HepG2 (cell line): Measurements from ENCODE around the gene ORMDL2. TPM values are rescaled to one million over a fixed set of nuclear protein-coding genes. Genes with fewer than 3 reads are reported as not detected.

Source experiments
- ATAC-seq: fragments of 200-7000 bp; cut with Tn5 transposase; 3 replicates; pipeline ENCODE4 v1.9.1; 2020; ENCODE audit warnings: mild to moderate bottlenecking, moderate library complexity
- BruUV-seq: library from RNA; stranded (reverse); fragments of 400-500 nt; replicated peaks from 2 replicates; lab custom pipeline; 2021; lab: Mats Ljungman, UMichigan
- CTCF ChIA-PET: fragments of 300-600 bp; formaldehyde crosslinking; extraction: SDS; loops from one replicate; lab custom pipeline; 2021; ENCODE audit warnings: low total read pairs, inconsistent platforms, low intra/inter-chr PET ratio; lab: Yijun Ruan, JAX
- POLR2A ChIA-PET: fragments of 350-600 bp; sonication (Branson Sonifier 250); formaldehyde crosslinking; loops from one replicate; lab custom pipeline; 2020; ENCODE audit warnings: antibody characterized with exemption, inconsistent platforms; lab: Yijun Ruan, JAX
- DNase-seq: peaks from one replicate; pipeline ENCODE4 v3.0.0-alpha.2; 2015; ENCODE audit warnings: low spot score
- FAIRE-seq: peaks from 3 replicates; lab custom pipeline; 2011; peaks lifted over from hg19 to GRCh38; lab: Jason Lieb, UNC
- H2AFZ ChIP-seq: one replicate; pipeline ENCODE4 v1.6.1; 2011; ENCODE audit warnings: low read length, inconsistent platforms
- H3K27ac ChIP-seq: fragments of 300-600 bp; 3 replicates; pipeline ENCODE4 v1.8.0; 2011; ENCODE audit warnings: mixed run types, mild to moderate bottlenecking, mixed read lengths, low read length, inconsistent platforms; ENCODE audit not compliant: insufficient read depth; ENCODE audit errors: extremely low read length
- H3K27me3 ChIP-seq, 2 experiments: fragments of 200-600 bp in 1 of 2; 2 replicates in 1 of 2; 3 replicates in 1 of 2; pipeline versions ENCODE4 v1.6.0 to v1.8.0; 2011; ENCODE audit warnings: low read length in 2 of 2, mild to moderate bottlenecking in 2 of 2, moderate library complexity in 2 of 2, inconsistent platforms in 1 of 2; ENCODE audit not compliant: insufficient read depth in 2 of 2, control insufficient read depth in 1 of 2
- H3K36me3 ChIP-seq, 2 experiments: fragments of 200-600 bp in 1 of 2; replicated peaks in 1 of 2; 2 replicates in 1 of 2; 3 replicates in 1 of 2; pipeline versions ENCODE4 v1.5.1 to v1.8.0; 2011; ENCODE audit warnings: low read length in 2 of 2, inconsistent platforms in 1 of 2; ENCODE audit not compliant: insufficient read depth in 2 of 2, control insufficient read depth in 1 of 2
- H3K4me1 ChIP-seq: 2 replicates; pipeline ENCODE4 v1.5.1; 2012; ENCODE audit warnings: low read length, inconsistent platforms; ENCODE audit not compliant: insufficient read depth
- H3K4me2 ChIP-seq: 2 replicates; pipeline ENCODE4 v1.6.0; 2011; ENCODE audit warnings: low read depth, low read length, inconsistent platforms
- H3K4me3 ChIP-seq, 3 experiments: fragments of 200-600 bp in 1 of 3; sonication (generic), shearing (Covaris generic) in 1 of 3; replicated peaks in 1 of 3; 2 replicates each; pipeline ENCODE4 v1.5.1; 2011 to 2016; ENCODE audit warnings: low read length in 3 of 3, inconsistent platforms in 2 of 3, low read depth in 2 of 3, mild to moderate bottlenecking in 2 of 3, control low read depth in 1 of 3, mixed read lengths in 1 of 3; ENCODE audit not compliant: insufficient read depth in 1 of 3
- H3K79me2 ChIP-seq: one replicate; pipeline ENCODE4 v1.6.1; 2011; ENCODE audit warnings: low read length, inconsistent platforms; ENCODE audit not compliant: insufficient read depth
- H3K9ac ChIP-seq: 2 replicates; pipeline ENCODE4 v1.6.0; 2011; ENCODE audit warnings: mild to moderate bottlenecking, low read depth, low read length, inconsistent platforms; ENCODE audit not compliant: insufficient read depth
- H3K9me3 ChIP-seq: 2 replicates; pipeline ENCODE4 v1.5.1; 2012; ENCODE audit warnings: mild to moderate bottlenecking, low read length
- H4K20me1 ChIP-seq: 2 replicates; pipeline ENCODE4 v1.6.0; 2011; ENCODE audit warnings: inconsistent platforms, mild to moderate bottlenecking, low read length, moderate library complexity; ENCODE audit not compliant: insufficient read depth
- AGO1 ChIP-seq: fragments of 200-400 bp; formaldehyde crosslinking; IDR thresholded peaks from 2 replicates; pipeline ENCODE4 v1.6.1; 2017; ENCODE audit warnings: mild to moderate bottlenecking, low read depth, low read length, moderate library complexity; ENCODE audit not compliant: poor library complexity, severe bottlenecking
- ARNT ChIP-seq: fragments of 450-650 bp; IDR thresholded peaks from 2 replicates; pipeline ENCODE4 v1.6.1; 2017
- ATF1 ChIP-seq: IDR thresholded peaks from 2 replicates; pipeline ENCODE4 v1.6.1; 2016; ENCODE audit warnings: mild to moderate bottlenecking, control low read depth
- CHD2 ChIP-seq: IDR thresholded peaks from 2 replicates; pipeline ENCODE4 v1.6.1; 2011; ENCODE audit warnings: low read depth, low read length, improper control_type of control experiment
- GABPB1 ChIP-seq: IDR thresholded peaks from 2 replicates; pipeline ENCODE4 v1.6.1; 2016; ENCODE audit warnings: mild to moderate bottlenecking, missing genetic modification reagents, moderate library complexity, missing compliant biosample characterization
- RXRA ChIP-seq: sonication (generic); formaldehyde crosslinking; IDR thresholded peaks from 2 replicates; pipeline ENCODE4 v1.5.1; 2020; ENCODE audit warnings: missing genetic modification reagents
- ZBTB21 ChIP-seq: sonication (generic); formaldehyde crosslinking; IDR thresholded peaks from 2 replicates; pipeline ENCODE4 v1.4.0; 2020; ENCODE audit warnings: missing genetic modification reagents
- ZFP1 ChIP-seq: IDR thresholded peaks from 2 replicates; pipeline ENCODE4 v1.6.1; 2016
- ZHX2 ChIP-seq, 2 experiments: sonication (generic) in 1 of 2; formaldehyde crosslinking in 1 of 2; IDR thresholded peaks; 2 replicates each; pipeline versions ENCODE4 v1.6.1 to v1.9.0; 2014 to 2022; ENCODE audit warnings: antibody characterized with exemption in 1 of 2, borderline replicate concordance in 1 of 2, inconsistent platforms in 1 of 2, low read depth in 1 of 2, missing genetic modification reagents in 1 of 2
- ZNF484 ChIP-seq: sonication (generic); formaldehyde crosslinking; IDR thresholded peaks from 2 replicates; pipeline ENCODE4 v1.5.1; 2020; ENCODE audit warnings: mild to moderate bottlenecking, low read depth, missing genetic modification reagents, borderline replicate concordance
- ZNF766 ChIP-seq: sonication (generic); formaldehyde crosslinking; IDR thresholded peaks from 2 replicates; pipeline ENCODE4 v1.5.0; 2020; ENCODE audit warnings: missing genetic modification reagents, borderline replicate concordance
- ZXDC ChIP-seq: sonication (generic); formaldehyde crosslinking; IDR thresholded peaks from 2 replicates; pipeline ENCODE4 v1.5.0; 2020; ENCODE audit warnings: mild to moderate bottlenecking, missing genetic modification reagents
- WGBS: methylation state at CpG from one replicate; pipeline ENCODE4 v1.1.6; 2017; ENCODE audit warnings: low lambda C conversion rate; 5-methylcytosine and 5-hydroxymethylcytosine counted together
- in situ Hi-C: cut with HindIII; loops from 2 replicates; pipeline ENCODE4 v1.10.0; 2017; ENCODE audit warnings: low pct_unique_long_range_greater_than_20kb; ENCODE audit not compliant: extremely low pct_ligation_motif_present
- intact Hi-C: fragments of 100-400 bp; cut with micrococcal nuclease; formaldehyde crosslinking; loops from one replicate; pipeline ENCODE4 v1.10.0; 2022; ENCODE audit not compliant: unreplicated experiment
- polyA plus RNA-seq, 8 experiments: library from polyadenylated mRNA; depleted of rRNA in 3 of 8; stranded (reverse) in 7 of 8; unstranded in 1 of 8; fragments of >200 nt; fragmentation: Illumina TruSeq in 4 of 8; extraction: Trizol in 4 of 8; gene quantifications; 2 replicates each; pipeline versions ENCODE4 v1.2.1 to v1.2.3, GENCODE V29; 2011 to 2016; ENCODE audit warnings: low read depth in 4 of 8, missing spikeins in 1 of 8, mixed read lengths in 1 of 8; ENCODE audit not compliant: insufficient read depth in 1 of 8
- total RNA-seq, 5 experiments: library from RNA; depleted of rRNA; stranded (reverse); fragments of >200 nt; fragmentation: Illumina TruSeq; extraction: Trizol; gene quantifications; 2 replicates each; pipeline ENCODE4 v1.2.3, GENCODE V29; 2016; ENCODE audit warnings: low read depth in 1 of 5
- TF ChIP-seq, protein P1 (sequence below): sonication (generic); formaldehyde crosslinking; IDR thresholded peaks from 2 replicates; pipeline ENCODE4 v1.4.0; 2020; ENCODE audit warnings: missing genetic modification reagents

ORMDL2 gene
- total and polyA plus RNA-seq, 2 of the 13 experiments (the other 11 are each of a cell fraction or from before 2014, with no cell fraction given) = 24.0 to 28.6 TPM

- Histone ChIP-seq H4K20me1 (no peaks in the 10 kb centered on the region), H3K4me2 (peak overlapping the region; percentile 89), H3K9ac (peak overlapping the region; percentile 90), H3K27ac (peak overlapping the region; percentile 93), H3K79me2 (peaks cover 24% of the 10 kb centered on the region), H2AFZ (no peak overlapping the region), H3K9me3 (no peaks in the 10 kb centered on the region), H3K4me1 (peaks cover 33% of the 10 kb centered on the region), H3K27me3 (no peaks in the 10 kb centered on the region; a peak in 1 of 5 replicates), H3K4me3 (peak overlapping the region; percentile 76 to 87 (median 79)), H3K36me3 (no peaks in the 10 kb centered on the region)
- POLR2A ChIA-PET = interaction anchor here (1.3 to 7.2 kb wide), 6 partner anchors 12 to 117 kb away, joined by 3 to 206 read pairs (median 20); partner anchors contain the start of genes DGKA, MMP19, ORMDL2 and PYM1
- FAIRE-seq = no peak
- CTCF ChIA-PET = no interaction called here
- no peak for ATAC-seq
- BruUV-seq = no TSS peak
- DNase-seq = no peak
- 71% methylated on average over 1 of the region's 1 CpG for WGBS
- in situ Hi-C loops = loop anchor here (5.0 kb wide), 1 partner anchor 96 kb away; the partner anchor contains the start of gene PYM1
- intact Hi-C loops = no loop called here
- no peak for TF ChIP-seq GABPB1 (CRISPR knock-in tag)
- no peak for TF ChIP-seq ZNF484 (CRISPR knock-in tag)
- TF ChIP-seq ZBTB21 (CRISPR knock-in tag) = no peak
- no peak for TF ChIP-seq ATF1
- TF ChIP-seq ZXDC (CRISPR knock-in tag) = no peak
- no peak for TF ChIP-seq AGO1
- no peak for TF ChIP-seq ZFP1
- no peak for TF ChIP-seq ZHX2 (IDR thresholded peaks at IDR 0.05; ENCODE audit: low read depth)
- TF ChIP-seq ZHX2 (CRISPR knock-in tag; IDR thresholded peaks at IDR 0.05; ENCODE audit: borderline replicate concordance) = no peak
- TF ChIP-seq, protein P1, sequence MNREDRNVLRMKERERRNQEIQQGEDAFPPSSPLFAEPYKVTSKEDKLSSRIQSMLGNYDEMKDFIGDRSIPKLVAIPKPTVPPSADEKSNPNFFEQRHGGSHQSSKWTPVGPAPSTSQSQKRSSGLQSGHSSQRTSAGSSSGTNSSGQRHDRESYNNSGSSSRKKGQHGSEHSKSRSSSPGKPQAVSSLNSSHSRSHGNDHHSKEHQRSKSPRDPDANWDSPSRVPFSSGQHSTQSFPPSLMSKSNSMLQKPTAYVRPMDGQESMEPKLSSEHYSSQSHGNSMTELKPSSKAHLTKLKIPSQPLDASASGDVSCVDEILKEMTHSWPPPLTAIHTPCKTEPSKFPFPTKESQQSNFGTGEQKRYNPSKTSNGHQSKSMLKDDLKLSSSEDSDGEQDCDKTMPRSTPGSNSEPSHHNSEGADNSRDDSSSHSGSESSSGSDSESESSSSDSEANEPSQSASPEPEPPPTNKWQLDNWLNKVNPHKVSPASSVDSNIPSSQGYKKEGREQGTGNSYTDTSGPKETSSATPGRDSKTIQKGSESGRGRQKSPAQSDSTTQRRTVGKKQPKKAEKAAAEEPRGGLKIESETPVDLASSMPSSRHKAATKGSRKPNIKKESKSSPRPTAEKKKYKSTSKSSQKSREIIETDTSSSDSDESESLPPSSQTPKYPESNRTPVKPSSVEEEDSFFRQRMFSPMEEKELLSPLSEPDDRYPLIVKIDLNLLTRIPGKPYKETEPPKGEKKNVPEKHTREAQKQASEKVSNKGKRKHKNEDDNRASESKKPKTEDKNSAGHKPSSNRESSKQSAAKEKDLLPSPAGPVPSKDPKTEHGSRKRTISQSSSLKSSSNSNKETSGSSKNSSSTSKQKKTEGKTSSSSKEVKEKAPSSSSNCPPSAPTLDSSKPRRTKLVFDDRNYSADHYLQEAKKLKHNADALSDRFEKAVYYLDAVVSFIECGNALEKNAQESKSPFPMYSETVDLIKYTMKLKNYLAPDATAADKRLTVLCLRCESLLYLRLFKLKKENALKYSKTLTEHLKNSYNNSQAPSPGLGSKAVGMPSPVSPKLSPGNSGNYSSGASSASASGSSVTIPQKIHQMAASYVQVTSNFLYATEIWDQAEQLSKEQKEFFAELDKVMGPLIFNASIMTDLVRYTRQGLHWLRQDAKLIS (CRISPR knock-in tag) = no peak
- TF ChIP-seq ARNT = no peak
- TF ChIP-seq CHD2 = no peak
- no peak for TF ChIP-seq RXRA (CRISPR knock-in tag)
- no peak for TF ChIP-seq ZNF766 (CRISPR knock-in tag)
Observed at GRCh38 chr12:55831447-55831815, 13.6 kb downstream of the ORMDL2 start.
